H9 (cell line): Measurements from ENCODE around the gene SIL1. TPM values are rescaled to one million over a fixed set of nuclear protein-coding genes. Genes with fewer than 3 reads are reported as not detected.

Experiments used
- DNase-seq: peaks from one replicate; pipeline ENCODE4 v3.0.0-alpha.2; 2017
- H2AFZ ChIP-seq: one replicate; pipeline ENCODE4 v1.6.1; 2013; ENCODE audit warnings: mild to moderate bottlenecking, low read length, control low read depth, moderate library complexity
- H2AK5ac ChIP-seq: 2 replicates; pipeline ENCODE4 v1.6.1; 2013; ENCODE audit warnings: low read length, control low read depth, mixed read lengths; ENCODE audit not compliant: insufficient read length
- H2BK120ac ChIP-seq: one replicate; pipeline ENCODE4 v1.6.1; 2013; ENCODE audit warnings: low read depth, mild to moderate bottlenecking, low read length, control low read depth, inconsistent platforms; ENCODE audit not compliant: poor library complexity, severe bottlenecking
- H2BK12ac ChIP-seq: 2 replicates; pipeline ENCODE4 v1.6.1; 2013; ENCODE audit warnings: low read length, control low read depth, mixed read lengths, low read depth; ENCODE audit not compliant: insufficient read length
- H2BK15ac ChIP-seq: 2 replicates; pipeline ENCODE4 v1.6.1; 2013; ENCODE audit warnings: low read depth, low read length, control low read depth
- H2BK20ac ChIP-seq: one replicate; pipeline ENCODE4 v1.6.1; 2013; ENCODE audit warnings: low read depth, mild to moderate bottlenecking, low read length, control low read depth, inconsistent platforms; ENCODE audit not compliant: poor library complexity, severe bottlenecking
- H2BK5ac ChIP-seq: 2 replicates; pipeline ENCODE4 v1.6.1; 2013; ENCODE audit warnings: low read length, control low read depth, mixed read lengths; ENCODE audit not compliant: insufficient read length
- H3K14ac ChIP-seq: 2 replicates; pipeline ENCODE4 v1.6.1; 2013; ENCODE audit warnings: low read length, control low read depth; ENCODE audit not compliant: insufficient read depth
- H3K18ac ChIP-seq: 2 replicates; pipeline ENCODE4 v1.6.1; 2013; ENCODE audit warnings: low read depth, mild to moderate bottlenecking, mixed read lengths, low read length, control low read depth; ENCODE audit not compliant: insufficient read length
- H3K23ac ChIP-seq: 2 replicates; pipeline ENCODE4 v1.6.1; 2013; ENCODE audit warnings: low read length, control low read depth, mixed read lengths, low read depth; ENCODE audit not compliant: insufficient read length
- H3K23me2 ChIP-seq: 2 replicates; pipeline ENCODE4 v1.6.1; 2013; ENCODE audit warnings: low read depth, mild to moderate bottlenecking, mixed read lengths, low read length, control low read depth; ENCODE audit not compliant: insufficient read length, poor library complexity, severe bottlenecking
- H3K27ac ChIP-seq: 2 replicates; pipeline ENCODE4 v1.5.1; 2013; ENCODE audit warnings: low read length, control low read depth, mixed read lengths, low read depth; ENCODE audit not compliant: insufficient read length
- H3K27me3 ChIP-seq: 2 replicates; pipeline ENCODE4 v1.6.1; 2013; ENCODE audit warnings: low read length, control low read depth, inconsistent platforms; ENCODE audit not compliant: insufficient read depth
- H3K4ac ChIP-seq: 2 replicates; pipeline ENCODE4 v1.6.1; 2013; ENCODE audit warnings: low read depth, mild to moderate bottlenecking, control low read depth, inconsistent platforms, low read length, moderate library complexity
- H3K4me1 ChIP-seq: 2 replicates; pipeline ENCODE4 v1.6.1; 2013; ENCODE audit warnings: low read length, control low read depth, inconsistent platforms; ENCODE audit not compliant: insufficient read depth
- H3K4me2 ChIP-seq: 2 replicates; pipeline ENCODE4 v1.6.1; 2013; ENCODE audit warnings: low read length, control low read depth, mixed read lengths; ENCODE audit not compliant: insufficient read length, insufficient read depth
- H3K56ac ChIP-seq: 2 replicates; pipeline ENCODE4 v1.6.1; 2013; ENCODE audit warnings: low read depth, mild to moderate bottlenecking, mixed read lengths, low read length, control low read depth; ENCODE audit not compliant: insufficient read length
- H3K79me1 ChIP-seq: 2 replicates; pipeline ENCODE4 v1.6.1; 2013; ENCODE audit warnings: low read depth, mild to moderate bottlenecking, moderate library complexity, low read length, control low read depth, inconsistent platforms; ENCODE audit not compliant: insufficient read depth, poor library complexity, severe bottlenecking
- H3K79me2 ChIP-seq: 2 replicates; pipeline ENCODE4 v1.6.1; 2013; ENCODE audit warnings: low read length, control low read depth, inconsistent platforms; ENCODE audit not compliant: insufficient read depth
- H3K9ac ChIP-seq: 2 replicates; pipeline ENCODE4 v1.6.1; 2013; ENCODE audit warnings: low read length, control low read depth, mixed read lengths; ENCODE audit not compliant: insufficient read length; ENCODE audit errors: extremely low read depth
- H3K9me3 ChIP-seq: one replicate; pipeline ENCODE4 v1.6.1; 2013; ENCODE audit warnings: low read depth, low read length, inconsistent platforms; ENCODE audit not compliant: control insufficient read depth
- H3T11ph ChIP-seq: one replicate; pipeline ENCODE4 v1.6.1; 2013; ENCODE audit warnings: mild to moderate bottlenecking, low read length, control low read depth, inconsistent platforms
- H4K20me1 ChIP-seq: one replicate; pipeline ENCODE4 v1.6.1; 2013; ENCODE audit not compliant: control insufficient read depth, insufficient read length, insufficient read depth
- H4K5ac ChIP-seq: 2 replicates; pipeline ENCODE4 v1.6.1; 2013; ENCODE audit warnings: low read depth, mild to moderate bottlenecking, mixed read lengths, low read length, control low read depth; ENCODE audit not compliant: insufficient read length
- H4K8ac ChIP-seq: replicated peaks from 2 replicates; pipeline ENCODE4 v1.6.1; 2013; ENCODE audit warnings: low read length, control low read depth, mixed read lengths, low read depth; ENCODE audit not compliant: insufficient read length
- H4K91ac ChIP-seq: 2 replicates; pipeline ENCODE4 v1.6.1; 2013; ENCODE audit warnings: low read depth, mild to moderate bottlenecking, moderate library complexity, mixed read lengths, low read length, control low read depth; ENCODE audit not compliant: insufficient read length
- H3K27ac Mint-ChIP-seq, 3 experiments: 2 replicates in 2 of 3; 3 replicates in 1 of 3; pipeline ENCODE4 v1.8.0; 2020 to 2021; ENCODE audit warnings: mixed read lengths in 3 of 3, mild to moderate bottlenecking in 1 of 3, moderate library complexity in 1 of 3
- H3K27me3 Mint-ChIP-seq: 2 replicates; pipeline ENCODE4 v1.8.0; 2021; ENCODE audit warnings: low read depth, mild to moderate bottlenecking, moderate library complexity, mixed read lengths
- H3K36me3 Mint-ChIP-seq, 3 experiments: 2 replicates in 2 of 3; 3 replicates in 1 of 3; pipeline ENCODE4 v1.8.0; 2020 to 2021; ENCODE audit warnings: low read depth in 3 of 3, mixed read lengths in 3 of 3; ENCODE audit not compliant: insufficient read depth in 1 of 3
- H3K4me1 Mint-ChIP-seq, 2 experiments: 2 replicates each; pipeline ENCODE4 v1.8.0; 2020; ENCODE audit warnings: mixed read lengths in 2 of 2
- H3K4me3 Mint-ChIP-seq, 2 experiments: 2 replicates in 1 of 2; 3 replicates in 1 of 2; pipeline ENCODE4 v1.8.0; 2020 to 2021; ENCODE audit warnings: mild to moderate bottlenecking in 2 of 2, mixed read lengths in 2 of 2, moderate library complexity in 1 of 2
- H3K9me3 Mint-ChIP-seq, 2 experiments: 2 replicates in 1 of 2; 3 replicates in 1 of 2; pipeline ENCODE4 v1.8.0; 2020; ENCODE audit warnings: mild to moderate bottlenecking in 2 of 2, mixed read lengths in 2 of 2, moderate library complexity in 1 of 2
- WGBS: extraction: QIAGEN DNeasy Blood & Tissue Kit; methylation state at CpG from one replicate; pipeline ENCODE4 v1.1.7; 2013; ENCODE audit warnings: missing lambda C conversion rate, low lambda C conversion rate, mixed read lengths; ENCODE audit not compliant: insufficient read length; ENCODE audit errors: extremely low coverage; 5-methylcytosine and 5-hydroxymethylcytosine counted together
- total RNA-seq: library from RNA; stranded (reverse); gene quantifications from 2 replicates; pipeline ENCODE4 v1.2.1, GENCODE V29; 2021
- TF ChIP-seq, protein P1 (sequence below): fragments of 200-600 bp; sonication (generic); conservative IDR thresholded peaks from 3 replicates; pipeline ENCODE4 v1.8.0; 2021; ENCODE audit warnings: antibody characterized with exemption, mild to moderate bottlenecking

SIL1 gene
- total RNA-seq, 1 experiment from 2014 or later: 10.6 TPM

DNA sequence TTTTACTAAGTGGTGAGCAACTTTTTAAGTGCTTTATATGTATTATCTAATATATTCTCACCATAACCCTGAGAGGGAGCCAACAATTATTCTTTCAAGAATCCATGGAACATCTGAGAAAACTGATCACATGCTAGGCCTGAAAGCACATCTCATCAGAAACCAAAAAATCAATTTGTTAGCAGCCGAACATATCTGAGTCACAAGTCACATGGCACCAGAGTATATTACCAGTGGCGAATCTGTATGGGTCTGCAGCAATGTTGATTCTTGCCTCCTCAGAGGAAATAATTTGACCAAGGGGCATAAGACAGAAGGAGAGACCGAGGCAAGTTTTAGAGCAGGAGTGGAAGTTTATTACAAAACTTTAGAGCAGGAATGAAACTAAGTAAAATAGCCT lies 25.3 kb upstream of the SIL1 start:
- Histone ChIP-seq H3K79me1 (no peaks in the 10 kb centered on the region), H3K18ac (no peak overlapping the region), H2AFZ (no peak overlapping the region), H3K27me3 (no peaks in the 10 kb centered on the region), H2BK120ac (no peak overlapping the region), H2BK15ac (no peak overlapping the region), H3K56ac (no peak overlapping the region), H2BK5ac (no peak overlapping the region), H3K14ac (no peak overlapping the region), H2BK20ac (no peak overlapping the region), H3K9me3 (no peaks in the 10 kb centered on the region), H3K4ac (no peak overlapping the region), H3K79me2 (no peaks in the 10 kb centered on the region), H3K4me1 (no peaks in the 10 kb centered on the region; the same call in 1 of the 2 replicates), H3K4me2 (no peak overlapping the region), H4K5ac (no peak overlapping the region), H3K23me2 (no peaks in the 10 kb centered on the region), H4K91ac (no peak overlapping the region), H2AK5ac (no peak overlapping the region), H3K9ac (no peak overlapping the region), H3K23ac (no peak overlapping the region), H4K20me1 (no peaks in the 10 kb centered on the region), H3T11ph (no peak overlapping the region), H4K8ac (no peak overlapping the region), H2BK12ac (no peak overlapping the region), H3K27ac (no peak overlapping the region)
- WGBS: no CpG with 5 or more reads among the region's 3 CpGs
- TF ChIP-seq, protein P1, sequence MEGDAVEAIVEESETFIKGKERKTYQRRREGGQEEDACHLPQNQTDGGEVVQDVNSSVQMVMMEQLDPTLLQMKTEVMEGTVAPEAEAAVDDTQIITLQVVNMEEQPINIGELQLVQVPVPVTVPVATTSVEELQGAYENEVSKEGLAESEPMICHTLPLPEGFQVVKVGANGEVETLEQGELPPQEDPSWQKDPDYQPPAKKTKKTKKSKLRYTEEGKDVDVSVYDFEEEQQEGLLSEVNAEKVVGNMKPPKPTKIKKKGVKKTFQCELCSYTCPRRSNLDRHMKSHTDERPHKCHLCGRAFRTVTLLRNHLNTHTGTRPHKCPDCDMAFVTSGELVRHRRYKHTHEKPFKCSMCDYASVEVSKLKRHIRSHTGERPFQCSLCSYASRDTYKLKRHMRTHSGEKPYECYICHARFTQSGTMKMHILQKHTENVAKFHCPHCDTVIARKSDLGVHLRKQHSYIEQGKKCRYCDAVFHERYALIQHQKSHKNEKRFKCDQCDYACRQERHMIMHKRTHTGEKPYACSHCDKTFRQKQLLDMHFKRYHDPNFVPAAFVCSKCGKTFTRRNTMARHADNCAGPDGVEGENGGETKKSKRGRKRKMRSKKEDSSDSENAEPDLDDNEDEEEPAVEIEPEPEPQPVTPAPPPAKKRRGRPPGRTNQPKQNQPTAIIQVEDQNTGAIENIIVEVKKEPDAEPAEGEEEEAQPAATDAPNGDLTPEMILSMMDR: no peak
- H3K4me1 Mint-ChIP-seq: peaks cover 9% of the 10 kb centered on the region in 2 experiments; a peak in 3 of 4 replicates
- H3K27me3 Mint-ChIP-seq: no peaks in the 10 kb centered on the region; the same call in none of the 2 replicates
- DNase-seq: no peak
- H3K27ac Mint-ChIP-seq: no peak overlapping the region
- no peak overlapping the region for H3K4me3 Mint-ChIP-seq
- peaks cover 4 to 9% of the 10 kb centered on the region in 2 experiments; a peak in 2 of 5 replicates for H3K9me3 Mint-ChIP-seq
- no peaks in the 10 kb centered on the region; a peak in 3 of 7 replicates for H3K36me3 Mint-ChIP-seq
